Measurements from ENCODE around the gene ACOD1.

GRCh38 chr13:76936763-76937162 lies 11.5 kb upstream of the ACOD1 start:
- TF ChIP-seq EZH2 (IDR thresholded peaks at IDR 0.05; ENCODE audit: borderline replicate concordance, low read depth, low read length, severe bottlenecking) (no peak), CTCF (IDR thresholded peaks at IDR 0.05; ENCODE audit: borderline replicate concordance, extremely low read depth, low read length, poor library complexity, severe bottlenecking) (no peak)
